Measurements from ENCODE around the gene ATF6.

Gene ATF6

GRCh38 chr1:161771161-161771560, 5.0 kb downstream of the ATF6 start:
- Histone ChIP-seq H3K4me3 (ENCODE audit: severe bottlenecking) (no peak overlapping the region), H3K27ac (ENCODE audit: poor library complexity, severe bottlenecking) (no peak overlapping the region), H3K36me3 (ENCODE audit: low read depth) (no peaks in the 10 kb centered on the region; the same call in 1 of the 2 replicates), H3K27me3 (ENCODE audit: insufficient read depth, poor library complexity, severe bottlenecking) (no peaks in the 10 kb centered on the region), H3K4me1 (ENCODE audit: insufficient read depth, poor library complexity, severe bottlenecking) (peaks cover 3% of the 10 kb centered on the region), H3K9me3 (ENCODE audit: severe bottlenecking) (peaks cover 3% of the 10 kb centered on the region)
- TF ChIP-seq CTCF (IDR thresholded peaks at IDR 0.05; ENCODE audit: poor library complexity, severe bottlenecking): no peak
- no peak for ATAC-seq (ENCODE audit: low read depth)
- DNase-seq (ENCODE audit: low spot score): no peak

GRCh38 chr1:161771973-161772372, 5.9 kb downstream of the ATF6 start:
- TF ChIP-seq CTCF (IDR thresholded peaks at IDR 0.05; ENCODE audit: poor library complexity, severe bottlenecking): no peak
- Histone ChIP-seq H3K36me3 (ENCODE audit: low read depth) (no peaks in the 10 kb centered on the region; the same call in 1 of the 2 replicates), H3K9me3 (ENCODE audit: severe bottlenecking) (peaks cover 3% of the 10 kb centered on the region), H3K27ac (ENCODE audit: poor library complexity, severe bottlenecking) (no peak overlapping the region), H3K4me1 (ENCODE audit: insufficient read depth, poor library complexity, severe bottlenecking) (peaks cover 3% of the 10 kb centered on the region), H3K27me3 (ENCODE audit: insufficient read depth, poor library complexity, severe bottlenecking) (no peaks in the 10 kb centered on the region), H3K4me3 (ENCODE audit: severe bottlenecking) (no peak overlapping the region)
- no peak for ATAC-seq (ENCODE audit: low read depth)
- DNase-seq (ENCODE audit: low spot score): no peak

GRCh38 chr1:161772397-161772796, 6.3 kb downstream of the ATF6 start:
- Histone ChIP-seq H3K27ac (ENCODE audit: poor library complexity, severe bottlenecking) (no peak overlapping the region), H3K4me1 (ENCODE audit: insufficient read depth, poor library complexity, severe bottlenecking) (peaks cover 1% of the 10 kb centered on the region), H3K9me3 (ENCODE audit: severe bottlenecking) (peaks cover 3% of the 10 kb centered on the region), H3K27me3 (ENCODE audit: insufficient read depth, poor library complexity, severe bottlenecking) (no peaks in the 10 kb centered on the region), H3K4me3 (ENCODE audit: severe bottlenecking) (no peak overlapping the region), H3K36me3 (ENCODE audit: low read depth) (no peaks in the 10 kb centered on the region; the same call in 1 of the 2 replicates)
- DNase-seq (ENCODE audit: low spot score) (no peak), ATAC-seq (ENCODE audit: low read depth) (no peak)
- TF ChIP-seq CTCF (IDR thresholded peaks at IDR 0.05; ENCODE audit: poor library complexity, severe bottlenecking): no peak

- Histone ChIP-seq H3K4me1 (ENCODE audit: insufficient read depth, poor library complexity, severe bottlenecking) (no peaks in the 10 kb centered on the region), H3K4me3 (ENCODE audit: severe bottlenecking) (no peak overlapping the region), H3K36me3 (ENCODE audit: low read depth) (peaks cover 9% of the 10 kb centered on the region; the same call in 1 of the 2 replicates), H3K9me3 (ENCODE audit: severe bottlenecking) (peaks cover 3% of the 10 kb centered on the region), H3K27ac (ENCODE audit: poor library complexity, severe bottlenecking) (no peak overlapping the region), H3K27me3 (ENCODE audit: insufficient read depth, poor library complexity, severe bottlenecking) (no peaks in the 10 kb centered on the region)
- ATAC-seq (ENCODE audit: low read depth): no peak
- no peak for DNase-seq (ENCODE audit: low spot score)
- no peak for TF ChIP-seq CTCF (IDR thresholded peaks at IDR 0.05; ENCODE audit: poor library complexity, severe bottlenecking)
Observed at GRCh38 chr1:161773791-161774190, 7.7 kb downstream of the ATF6 start.

GRCh38 chr1:161777261-161777660, 11.1 kb downstream of the ATF6 start:
- Histone ChIP-seq H3K27ac (ENCODE audit: poor library complexity, severe bottlenecking) (no peak overlapping the region), H3K4me1 (ENCODE audit: insufficient read depth, poor library complexity, severe bottlenecking) (no peaks in the 10 kb centered on the region), H3K27me3 (ENCODE audit: insufficient read depth, poor library complexity, severe bottlenecking) (no peaks in the 10 kb centered on the region), H3K36me3 (ENCODE audit: low read depth) (peaks cover 28% of the 10 kb centered on the region), H3K9me3 (ENCODE audit: severe bottlenecking) (peaks cover 3% of the 10 kb centered on the region), H3K4me3 (ENCODE audit: severe bottlenecking) (no peak overlapping the region)
- ATAC-seq (ENCODE audit: low read depth): no peak
- TF ChIP-seq CTCF (IDR thresholded peaks at IDR 0.05; ENCODE audit: poor library complexity, severe bottlenecking): no peak
- no peak for DNase-seq (ENCODE audit: low spot score)

Data from RWPE2 (cell line).